H1 (cell line): Measurements from ENCODE around the gene CPSF4. TPM values are rescaled to one million over a fixed set of nuclear protein-coding genes. Genes with fewer than 3 reads are reported as not detected.
A peak's percentile ranks its signal among the peaks of the same experiment; 100 is the strongest.

Source experiments
- CTCF ChIA-PET: fragments of 300-600 bp; sonication (Branson Sonifier 250); formaldehyde crosslinking; loops from one replicate; lab custom pipeline; 2021; ENCODE audit not compliant: partially characterized antibody; lab: Charles Lee
- POLR2A ChIA-PET: fragments of 300-600 bp; sonication (Branson Sonifier 250); formaldehyde crosslinking; loops from one replicate; lab custom pipeline; 2021; ENCODE audit warnings: inconsistent platforms; ENCODE audit not compliant: partially characterized antibody; lab: Charles Lee
- DNase-seq, 2 experiments: peaks; one replicate each; pipeline versions ENCODE4 v3.0.0 to v3.0.0-alpha.2; 2010 to 2022; ENCODE audit warnings: low spot score in 2 of 2, low read depth in 1 of 2, mixed read lengths in 1 of 2
- FAIRE-seq: peaks from 2 replicates; lab custom pipeline; 2011; peaks lifted over from hg19 to GRCh38; lab: Jason Lieb, UNC
- H2AFZ ChIP-seq: 2 replicates; pipeline ENCODE4 v1.8.1; 2012; ENCODE audit warnings: low read length, inconsistent platforms
- H2AK5ac ChIP-seq: 2 replicates; pipeline ENCODE4 v1.6.1; 2013; ENCODE audit warnings: low read depth, low read length
- H2BK120ac ChIP-seq: replicated peaks from 2 replicates; pipeline ENCODE3; 2013; ENCODE audit warnings: low read depth, low read length, inconsistent platforms
- H2BK12ac ChIP-seq: 2 replicates; pipeline ENCODE4 v1.6.1; 2013; ENCODE audit warnings: low read depth, low read length
- H2BK15ac ChIP-seq: 2 replicates; pipeline ENCODE4 v1.6.1; 2013; ENCODE audit warnings: low read length
- H2BK20ac ChIP-seq: 2 replicates; pipeline ENCODE4 v1.6.1; 2013; ENCODE audit warnings: low read length
- H2BK5ac ChIP-seq: 2 replicates; pipeline ENCODE4 v1.6.1; 2013; ENCODE audit warnings: low read depth, low read length
- H3K14ac ChIP-seq: 2 replicates; pipeline ENCODE4 v1.6.1; 2013; ENCODE audit warnings: inconsistent platforms; ENCODE audit not compliant: insufficient read length
- H3K18ac ChIP-seq: 2 replicates; pipeline ENCODE4 v1.6.1; 2013; ENCODE audit warnings: low read length; ENCODE audit errors: extremely low read depth
- H3K23ac ChIP-seq: 2 replicates; pipeline ENCODE4 v1.6.1; 2013; ENCODE audit warnings: inconsistent platforms; ENCODE audit not compliant: insufficient read length
- H3K23me2 ChIP-seq: 2 replicates; pipeline ENCODE4 v1.6.1; 2013; ENCODE audit warnings: low read depth, low read length
- H3K27ac ChIP-seq: 2 replicates; pipeline ENCODE4 v1.6.1; 2011; ENCODE audit warnings: low read depth, low read length, inconsistent platforms
- H3K27me3 ChIP-seq, 4 experiments: replicated peaks in 1 of 4; 1 replicate in 1 of 4; 2 replicates in 3 of 4; pipeline versions ENCODE4 v1.6.1 to v1.8.1; 2011 to 2013; ENCODE audit warnings: low read length in 3 of 4, mild to moderate bottlenecking in 3 of 4, inconsistent platforms in 2 of 4, mixed read lengths in 2 of 4, moderate library complexity in 1 of 4; ENCODE audit not compliant: control insufficient read depth in 3 of 4, insufficient read depth in 3 of 4; ENCODE audit errors: extremely low read depth in 1 of 4
- H3K36me3 ChIP-seq, 4 experiments: 2 replicates each; pipeline versions ENCODE4 v1.6.1 to v1.8.1; 2011 to 2013; ENCODE audit warnings: mild to moderate bottlenecking in 4 of 4, low read length in 3 of 4, moderate library complexity in 2 of 4, control low read depth in 1 of 4, inconsistent platforms in 1 of 4; ENCODE audit not compliant: insufficient read depth in 4 of 4, control insufficient read depth in 2 of 4
- H3K4ac ChIP-seq: replicated peaks from 2 replicates; pipeline ENCODE3; 2013; ENCODE audit warnings: low read length, low read depth, mixed read lengths, inconsistent platforms; ENCODE audit not compliant: insufficient read length
- H3K4me1 ChIP-seq, 4 experiments: replicated peaks in 1 of 4; 1 replicate in 1 of 4; 2 replicates in 3 of 4; pipeline versions ENCODE4 v1.6.1 to v1.8.1; 2011 to 2013; ENCODE audit warnings: low read length in 3 of 4, inconsistent platforms in 2 of 4, mixed read lengths in 1 of 4; ENCODE audit not compliant: insufficient read depth in 4 of 4, control insufficient read depth in 3 of 4
- H3K4me2 ChIP-seq, 2 experiments: 2 replicates each; pipeline versions ENCODE4 v1.6.1 to v1.8.1; 2011 to 2013; ENCODE audit warnings: low read depth in 2 of 2, low read length in 2 of 2, control low read depth in 1 of 2, inconsistent platforms in 1 of 2, mild to moderate bottlenecking in 1 of 2; ENCODE audit not compliant: insufficient read depth in 1 of 2
- H3K4me3 ChIP-seq, 4 experiments: fragments of 200-600, 300-600 bp in 1 of 4; sonication (generic), shearing (Covaris generic), sonication (Bioruptor Twin) in 1 of 4; 2 replicates each; pipeline versions ENCODE4 v1.5.1 to v1.8.1; 2011 to 2016; ENCODE audit warnings: low read length in 4 of 4, low read depth in 3 of 4, control low read depth in 2 of 4, inconsistent platforms in 2 of 4, mild to moderate bottlenecking in 2 of 4, mixed read lengths in 1 of 4, moderate library complexity in 1 of 4; ENCODE audit not compliant: insufficient read depth in 2 of 4; ENCODE audit errors: extremely low read depth in 1 of 4
- H3K56ac ChIP-seq: replicated peaks from 2 replicates; pipeline ENCODE3; 2013; ENCODE audit warnings: low read depth, mild to moderate bottlenecking, mixed read lengths, low read length, inconsistent platforms; ENCODE audit not compliant: insufficient read length
- H3K79me1 ChIP-seq: 2 replicates; pipeline ENCODE4 v1.6.1; 2013; ENCODE audit warnings: low read depth, low read length, control low read depth
- H3K79me2 ChIP-seq, 2 experiments: 2 replicates each; pipeline versions ENCODE4 v1.6.1 to v1.8.1; 2012 to 2013; ENCODE audit warnings: low read length in 2 of 2, mild to moderate bottlenecking in 2 of 2, inconsistent platforms in 1 of 2; ENCODE audit not compliant: insufficient read depth in 2 of 2, control insufficient read depth in 1 of 2
- H3K9ac ChIP-seq, 4 experiments: replicated peaks in 1 of 4; 1 replicate in 1 of 4; 2 replicates in 3 of 4; pipeline versions ENCODE4 v1.6.1 to v1.8.1; 2011 to 2013; ENCODE audit warnings: low read depth in 3 of 4, low read length in 3 of 4, control low read depth in 2 of 4, mild to moderate bottlenecking in 2 of 4, moderate library complexity in 2 of 4, inconsistent platforms in 1 of 4; ENCODE audit errors: extremely low read depth in 1 of 4
- H3K9me3 ChIP-seq, 2 experiments: 2 replicates each; pipeline versions ENCODE4 v1.6.1 to v1.8.1; 2012 to 2013; ENCODE audit warnings: mild to moderate bottlenecking in 2 of 2, moderate library complexity in 2 of 2, control low read depth in 1 of 2, inconsistent platforms in 1 of 2, low read depth in 1 of 2, low read length in 1 of 2, mixed read lengths in 1 of 2; ENCODE audit not compliant: insufficient read depth in 2 of 2
- H4K20me1 ChIP-seq, 2 experiments: replicated peaks in 1 of 2; 2 replicates each; pipeline versions ENCODE3 to v1.8.1; 2011 to 2013; ENCODE audit warnings: inconsistent platforms in 2 of 2, low read length in 2 of 2, mild to moderate bottlenecking in 1 of 2; ENCODE audit not compliant: insufficient read depth in 2 of 2, control insufficient read depth in 1 of 2
- H4K5ac ChIP-seq: 2 replicates; pipeline ENCODE4 v1.6.1; 2013; ENCODE audit warnings: low read length, low read depth, mixed read lengths, inconsistent platforms; ENCODE audit not compliant: insufficient read length
- H4K8ac ChIP-seq: 2 replicates; pipeline ENCODE4 v1.8.0; 2013; ENCODE audit warnings: mild to moderate bottlenecking, moderate library complexity, low read length, inconsistent platforms; ENCODE audit not compliant: insufficient read depth; ENCODE audit errors: extremely low read depth
- H4K91ac ChIP-seq: replicated peaks from 2 replicates; pipeline ENCODE3; 2013; ENCODE audit warnings: low read length, mixed read lengths, inconsistent platforms; ENCODE audit not compliant: insufficient read length
- ASH2L ChIP-seq: fragments of 200-600, 300-600 bp; sonication (generic); IDR thresholded peaks from one replicate; pipeline ENCODE4 v1.7.1; 2017; ENCODE audit warnings: low read length
- ATF2 ChIP-seq: IDR thresholded peaks from 2 replicates; pipeline ENCODE4 v1.6.1; 2012; ENCODE audit warnings: low read length, inconsistent platforms
- CTBP2 ChIP-seq: IDR thresholded peaks from 2 replicates; pipeline ENCODE4 v1.7.0; 2011; ENCODE audit warnings: borderline replicate concordance, mild to moderate bottlenecking, moderate library complexity, mixed read lengths, low read length; ENCODE audit not compliant: insufficient read depth, insufficient read length
- EP300 ChIP-seq, 2 experiments: IDR thresholded peaks; 1 replicate in 1 of 2; 2 replicates in 1 of 2; pipeline ENCODE4 v1.6.1; 2011 to 2012; ENCODE audit warnings: low read depth in 2 of 2, low read length in 2 of 2, mild to moderate bottlenecking in 2 of 2, borderline replicate concordance in 1 of 2, inconsistent platforms in 1 of 2, moderate library complexity in 1 of 2
- NRF1 ChIP-seq: IDR thresholded peaks from 2 replicates; pipeline ENCODE4 v1.6.1; 2011; ENCODE audit warnings: mild to moderate bottlenecking, low read depth, low read length, improper control_type of control experiment
- RFX5 ChIP-seq: IDR thresholded peaks from 2 replicates; pipeline ENCODE4 v1.6.1; 2011; ENCODE audit warnings: low read depth, low read length, improper control_type of control experiment, borderline replicate concordance
- TBP ChIP-seq: IDR thresholded peaks from 2 replicates; pipeline ENCODE4 v1.6.1; 2011; ENCODE audit warnings: low read depth, low read length, improper control_type of control experiment
- USF2 ChIP-seq: IDR thresholded peaks from 2 replicates; pipeline ENCODE4 v1.6.1; 2011; ENCODE audit warnings: low read length, improper control_type of control experiment
- WGBS, 2 experiments: shearing (Covaris generic) in 1 of 2; methylation state at CpG; one replicate each; pipeline versions ENCODE4 v1.1.6 to v1.1.7; 2013 to 2015; ENCODE audit warnings: low lambda C conversion rate in 2 of 2, mixed read lengths in 2 of 2, inconsistent platforms in 1 of 2, low coverage in 1 of 2, missing lambda C conversion rate in 1 of 2; ENCODE audit not compliant: insufficient replicate concordance in 2 of 2, insufficient coverage in 1 of 2, insufficient read length in 1 of 2; ENCODE audit errors: extremely low coverage in 1 of 2, missing lambda C conversion rate in 1 of 2; 5-methylcytosine and 5-hydroxymethylcytosine counted together
- polyA plus RNA-seq, 7 experiments: library from polyadenylated mRNA; depleted of rRNA in 3 of 7; stranded (reverse) in 5 of 7; unstranded in 2 of 7; fragments of >200 nt in 5 of 7; fragments of 200-250 nt in 2 of 7; gene quantifications; 1 replicate in 5 of 7; 2 replicates in 1 of 7; 4 replicates in 1 of 7; pipeline versions ENCODE4 v1.2.1 to v1.2.3, GENCODE V29; 2011 to 2013; ENCODE audit warnings: missing spikeins in 2 of 7, mixed read lengths in 2 of 7
- total RNA-seq: library from RNA; stranded (reverse); fragmentation: NEBNext Ultra II Directional; extraction: Animal tissue kit (Norgen Biotek cat#: 25700); gene quantifications from 2 replicates; pipeline ENCODE4 v1.2.1, GENCODE V29; 2021

Gene CPSF4
- total and polyA plus RNA-seq, 2 of the 8 experiments (the other 6 are each of a cell fraction or from before 2014, with no cell fraction given), result 77.5 to 103 TPM

- ChIA-PET POLR2A (interaction anchor here (1.0 to 10.7 kb wide), 11 partner anchors 6 to 102 kb away, joined by 3 to 100 read pairs (median 9); partner anchors contain the start of genes ATP5MF, BUD31, CPSF4 and PDAP1), CTCF (interaction anchor here (0.7 to 2.1 kb wide), 7 partner anchors 8 to 53 kb away, joined by 3 to 7 read pairs (median 3); no protein-coding TSS in a partner anchor)
- no peak overlapping the region for H3K14ac ChIP-seq
- no peak overlapping the region for H2BK12ac ChIP-seq
- peaks cover 3 to 27% of the 10 kb centered on the region in 2 experiments; a peak in 3 of 4 replicates for H3K79me2 ChIP-seq
- H3K23ac ChIP-seq, result no peak overlapping the region
- H3K4me2 ChIP-seq, result no peak overlapping the region
- H4K8ac ChIP-seq, result peak overlapping the region; percentile 52; the same call in 1 of the 2 replicates
- no peaks in the 10 kb centered on the region for H3K27me3 ChIP-seq
- DNase-seq (no peak), FAIRE-seq (no peak)
- no peaks in the 10 kb centered on the region; a peak in 1 of 7 replicates for H3K4me1 ChIP-seq
- no peaks in the 10 kb centered on the region for H3K9me3 ChIP-seq
- no peak overlapping the region for H2BK15ac ChIP-seq
- no peak overlapping the region for H3K4ac ChIP-seq
- H2BK5ac ChIP-seq, result no peak overlapping the region
- no peak overlapping the region for H2BK120ac ChIP-seq
- no peak overlapping the region for H2BK20ac ChIP-seq
- H3K27ac ChIP-seq, result no peak overlapping the region
- no peak overlapping the region for H3K4me3 ChIP-seq
- no peak overlapping the region for H4K91ac ChIP-seq
- peaks cover 3% of the 10 kb centered on the region for H3K79me1 ChIP-seq
- TF ChIP-seq ASH2L, result no peak
- TF ChIP-seq EP300 (IDR thresholded peaks at IDR 0.05; ENCODE audit: borderline replicate concordance in 1 of 2, low read depth in 2 of 2, low read length in 2 of 2), result no peak
- no peak for TF ChIP-seq NRF1
- no peak for TF ChIP-seq RFX5
- no peak for TF ChIP-seq USF2
- TF ChIP-seq TBP, result no peak
- TF ChIP-seq CTBP2, result no peak
- no peak for TF ChIP-seq ATF2
- no peak overlapping the region for H3K18ac ChIP-seq
- H3K9ac ChIP-seq, result no peak overlapping the region
- peaks cover 13 to 33% of the 10 kb centered on the region in 2 experiments for H4K20me1 ChIP-seq
- H3K56ac ChIP-seq, result no peak overlapping the region
- H2AK5ac ChIP-seq, result no peak overlapping the region
- H3K36me3 ChIP-seq, result peaks cover 22 to 82% (median 58%) of the 10 kb centered on the region in 4 experiments
- no peak overlapping the region for H4K5ac ChIP-seq
- H3K23me2 ChIP-seq, result no peaks in the 10 kb centered on the region
- no peak overlapping the region for H2AFZ ChIP-seq
- WGBS, 2 experiments, result 88% methylated on average over 13 of the region's 13 CpGs; no CpG with 5 or more reads in 1 of the 2 experiments
Observed at GRCh38 chr7:99456288-99456687, 17.5 kb downstream of the CPSF4 start.
